HepG2 (cell line): Measurements from ENCODE around the gene ITPRIP. TPM values are rescaled to one million over a fixed set of nuclear protein-coding genes. Genes with fewer than 3 reads are reported as not detected.

Source experiments
- DDIT3 ChIP-seq: sonication (generic); formaldehyde crosslinking; IDR thresholded peaks from 2 replicates; pipeline ENCODE4 v1.4.0; 2020; ENCODE audit warnings: mild to moderate bottlenecking, missing genetic modification reagents
- IRF9 ChIP-seq: sonication (generic); formaldehyde crosslinking; IDR thresholded peaks from 2 replicates; pipeline ENCODE4 v1.8.0; 2022; ENCODE audit warnings: missing genetic modification reagents, mild to moderate bottlenecking, borderline replicate concordance
- JUND ChIP-seq: sonication (generic); formaldehyde crosslinking; IDR thresholded peaks from 2 replicates; pipeline ENCODE4 v1.8.0; 2022; ENCODE audit warnings: mild to moderate bottlenecking, missing genetic modification reagents
- NONO ChIP-seq, 2 experiments: fragments of 450-650 bp in 1 of 2; sonication (generic) in 1 of 2; formaldehyde crosslinking in 1 of 2; IDR thresholded peaks in 1 of 2; conservative IDR thresholded peaks in 1 of 2; 2 replicates each; pipeline versions ENCODE4 v1.6.1 to v1.8.0; 2017 to 2022; ENCODE audit warnings: mild to moderate bottlenecking in 1 of 2, missing genetic modification reagents in 1 of 2, moderate library complexity in 1 of 2
- PAX8 ChIP-seq: sonication (generic); formaldehyde crosslinking; IDR thresholded peaks from 2 replicates; pipeline ENCODE4 v1.8.0; 2022; ENCODE audit warnings: mild to moderate bottlenecking, missing genetic modification reagents, borderline replicate concordance
- PHF21A ChIP-seq: sonication (generic); formaldehyde crosslinking; IDR thresholded peaks from 2 replicates; pipeline ENCODE4 v1.5.0; 2020; ENCODE audit warnings: mild to moderate bottlenecking, missing genetic modification reagents
- RFX5 ChIP-seq: IDR thresholded peaks from 2 replicates; pipeline ENCODE4 v1.6.1; 2011; ENCODE audit warnings: low read depth, low read length, improper control_type of control experiment
- TEF ChIP-seq: sonication (generic); formaldehyde crosslinking; IDR thresholded peaks from 2 replicates; pipeline ENCODE4 v1.5.0; 2020; ENCODE audit warnings: missing genetic modification reagents
- TFDP2 ChIP-seq: sonication (generic); formaldehyde crosslinking; IDR thresholded peaks from 2 replicates; pipeline ENCODE4 v1.4.0; 2020; ENCODE audit warnings: missing genetic modification reagents
- TFE3 ChIP-seq: IDR thresholded peaks from 2 replicates; pipeline ENCODE4 v1.6.1; 2016
- TRIM24 ChIP-seq: sonication (generic); formaldehyde crosslinking; IDR thresholded peaks from 2 replicates; pipeline ENCODE4 v1.8.0; 2022; ENCODE audit warnings: mild to moderate bottlenecking, missing genetic modification reagents
- XRCC5 ChIP-seq: fragments of 200-400 bp; formaldehyde crosslinking; optimal IDR thresholded peaks from 2 replicates; pipeline ENCODE3; 2017; ENCODE audit warnings: mild to moderate bottlenecking, low read length
- ZBTB37 ChIP-seq: sonication (generic); formaldehyde crosslinking; IDR thresholded peaks from 2 replicates; pipeline ENCODE4 v1.4.0; 2020; ENCODE audit warnings: mild to moderate bottlenecking, missing genetic modification reagents
- ZBTB43 ChIP-seq: sonication (generic); formaldehyde crosslinking; conservative IDR thresholded peaks from 2 replicates; pipeline ENCODE4 v1.4.0; 2020; ENCODE audit warnings: missing genetic modification reagents
- ZNF546 ChIP-seq: sonication (generic); formaldehyde crosslinking; conservative IDR thresholded peaks from 2 replicates; pipeline ENCODE4 v1.8.1; 2023; ENCODE audit warnings: mild to moderate bottlenecking, missing genetic modification reagents
- ZNF556 ChIP-seq: sonication (generic); formaldehyde crosslinking; IDR thresholded peaks from 2 replicates; pipeline ENCODE4 v1.4.0; 2020; ENCODE audit warnings: mild to moderate bottlenecking, missing genetic modification reagents, borderline replicate concordance
- ZNF740 ChIP-seq: sonication (generic); formaldehyde crosslinking; IDR thresholded peaks from 2 replicates; pipeline ENCODE4 v1.4.0; 2020; ENCODE audit warnings: missing genetic modification reagents
- ZNF816 ChIP-seq: sonication (generic); formaldehyde crosslinking; IDR thresholded peaks from 2 replicates; pipeline ENCODE4 v1.8.0; 2022; ENCODE audit warnings: missing genetic modification reagents, mild to moderate bottlenecking, borderline replicate concordance
- ZNF841 ChIP-seq: sonication (generic); formaldehyde crosslinking; IDR thresholded peaks from 2 replicates; pipeline ENCODE4 v1.8.1; 2023; ENCODE audit warnings: missing genetic modification reagents, borderline replicate concordance
- ZSCAN12 ChIP-seq: sonication (generic); formaldehyde crosslinking; IDR thresholded peaks from 2 replicates; pipeline ENCODE4 v1.9.0; 2021; ENCODE audit warnings: mild to moderate bottlenecking, missing genetic modification reagents
- polyA plus RNA-seq, 8 experiments: library from polyadenylated mRNA; depleted of rRNA in 3 of 8; stranded (reverse) in 7 of 8; unstranded in 1 of 8; fragments of >200 nt; fragmentation: Illumina TruSeq in 4 of 8; extraction: Trizol in 4 of 8; gene quantifications; 2 replicates each; pipeline versions ENCODE4 v1.2.1 to v1.2.3, GENCODE V29; 2011 to 2016; ENCODE audit warnings: low read depth in 4 of 8, missing spikeins in 1 of 8, mixed read lengths in 1 of 8; ENCODE audit not compliant: insufficient read depth in 1 of 8
- total RNA-seq, 5 experiments: library from RNA; depleted of rRNA; stranded (reverse); fragments of >200 nt; fragmentation: Illumina TruSeq; extraction: Trizol; gene quantifications; 2 replicates each; pipeline ENCODE4 v1.2.3, GENCODE V29; 2016; ENCODE audit warnings: low read depth in 1 of 5

Gene ITPRIP
- total and polyA plus RNA-seq, 2 of the 13 experiments (the other 11 are each of a cell fraction or from before 2014, with no cell fraction given): 1.00 to 2.8 TPM

- TF ChIP-seq IRF9: no peak
- TF ChIP-seq RFX5: no peak
- TF ChIP-seq TEF (CRISPR knock-in tag): no peak
- no peak for TF ChIP-seq NONO (IDR thresholded peaks at IDR 0.05)
- TF ChIP-seq NONO (CRISPR knock-in tag; conservative IDR thresholded peaks at IDR 0.05): no peak
- TF ChIP-seq TFE3 (CRISPR knock-in tag): no peak
- no peak for TF ChIP-seq ZNF546 (CRISPR knock-in tag)
- TF ChIP-seq ZBTB43: no peak
- TF ChIP-seq TFDP2 (CRISPR knock-in tag): 0 out of 2 replicates have a peak, but pooled peaks have one; percentile 16
- no peak for TF ChIP-seq ZNF740 (CRISPR knock-in tag)
- TF ChIP-seq DDIT3 (CRISPR knock-in tag): no peak
- no peak for TF ChIP-seq PAX8 (CRISPR knock-in tag)
- no peak for TF ChIP-seq ZNF841 (CRISPR knock-in tag)
- no peak for TF ChIP-seq TRIM24
- peak; percentile 79 for TF ChIP-seq XRCC5
- no peak for TF ChIP-seq JUND (CRISPR knock-in tag)
- no peak for TF ChIP-seq ZSCAN12 (CRISPR knock-in tag)
- TF ChIP-seq ZNF816 (CRISPR knock-in tag): no peak
- no peak for TF ChIP-seq ZBTB37 (CRISPR knock-in tag)
- TF ChIP-seq ZNF556 (CRISPR knock-in tag): no peak
- TF ChIP-seq PHF21A (CRISPR knock-in tag): no peak
Measured at GRCh38 chr10:104274762-104275721, 63.2 kb downstream of the ITPRIP start (continued).
